Measurements from ENCODE around the gene HS6ST1.
A peak's percentile ranks its signal among the peaks of the same experiment; 100 is the strongest.

HS6ST1 gene

DNA sequence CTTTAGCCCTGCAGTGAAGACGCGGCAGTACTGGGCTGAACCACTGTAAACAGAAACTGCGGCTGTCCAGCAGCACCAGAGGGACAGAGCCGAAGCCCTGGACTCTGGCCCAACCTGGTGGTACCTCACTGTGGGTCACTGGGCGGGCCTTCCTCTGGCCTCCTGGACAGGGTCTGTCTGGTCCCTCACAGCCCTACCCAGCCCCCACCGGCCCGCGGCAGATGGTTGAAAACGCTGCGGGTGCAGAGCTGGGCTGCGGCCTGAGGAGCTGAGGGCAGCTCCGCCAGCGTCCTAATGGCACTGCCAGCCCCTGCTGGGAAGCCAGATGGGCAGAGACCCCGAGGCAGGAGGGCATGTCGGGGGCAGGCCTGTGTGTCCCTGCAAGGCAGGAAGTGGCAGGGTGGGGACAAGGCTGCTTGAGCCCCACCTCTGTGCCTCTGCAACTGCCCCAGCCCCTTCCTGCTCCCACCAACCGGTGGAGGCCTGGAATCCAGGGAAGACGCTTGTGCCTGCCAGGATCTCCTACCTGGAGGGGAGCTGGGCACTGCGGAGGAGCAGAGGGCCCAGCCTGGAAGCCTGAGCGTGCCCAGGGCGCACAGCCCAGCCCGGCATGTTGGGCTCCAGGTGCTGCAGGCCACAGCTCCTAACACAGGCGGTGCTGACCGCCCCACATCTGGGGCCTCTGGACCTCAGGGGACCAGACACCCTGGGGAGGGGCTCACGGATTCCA is 36.3 kb downstream of the HS6ST1 start:
- DNase-seq (ENCODE audit: low read depth): no peak

DNA sequence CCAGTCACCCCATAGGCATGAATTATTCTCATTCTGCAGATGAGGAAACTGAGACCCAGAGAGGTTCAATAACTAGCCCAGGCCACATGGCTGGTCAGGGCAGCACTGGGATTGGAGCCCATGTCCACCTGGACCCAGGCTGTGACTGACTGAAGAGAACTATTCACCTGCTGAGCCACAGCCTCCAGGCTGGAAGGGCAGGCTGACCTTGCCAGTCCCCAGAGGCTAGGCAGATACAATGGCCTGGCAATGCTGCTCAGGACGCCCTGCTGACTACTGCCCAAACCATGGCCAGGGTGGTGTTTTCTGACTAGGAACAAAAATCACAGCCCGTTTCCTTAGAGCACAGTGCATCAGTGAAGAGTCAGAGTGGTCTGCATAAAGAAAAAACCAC is 36.8 kb downstream of the HS6ST1 start:
- no peak for DNase-seq (ENCODE audit: low read depth)

GRCh38 chr2:128280901-128281321 is 37.8 kb downstream of the HS6ST1 start:
- no peak for DNase-seq (ENCODE audit: low read depth)

- DNase-seq (ENCODE audit: low read depth): no peak
Observed at GRCh38 chr2:128280158-128280871, 38.4 kb downstream of the HS6ST1 start.

GRCh38 chr2:128279786-128280157 is 38.9 kb downstream of the HS6ST1 start:
- DNase-seq (ENCODE audit: low read depth): no peak

DNA sequence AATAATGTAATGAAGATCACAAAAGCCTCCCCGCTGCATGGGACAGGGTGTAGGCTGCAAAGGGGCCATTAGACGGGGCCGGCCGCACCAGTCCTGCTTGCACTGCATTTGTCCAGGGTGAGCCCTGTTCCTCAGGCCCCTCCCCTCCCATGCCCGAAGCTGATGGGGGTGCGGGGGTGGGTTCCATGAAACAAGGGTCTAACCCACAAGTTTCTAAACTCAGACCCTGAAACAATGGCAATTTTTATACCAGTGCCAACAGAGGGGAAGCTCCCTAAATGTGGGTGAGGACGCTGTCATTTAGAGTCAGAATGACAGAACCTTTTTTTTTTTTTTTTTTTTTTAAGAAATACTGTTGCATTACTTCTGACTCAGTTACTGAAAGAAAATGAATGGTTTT is 39.7 kb downstream of the HS6ST1 start:
- no peak for DNase-seq (ENCODE audit: low read depth)

DNA sequence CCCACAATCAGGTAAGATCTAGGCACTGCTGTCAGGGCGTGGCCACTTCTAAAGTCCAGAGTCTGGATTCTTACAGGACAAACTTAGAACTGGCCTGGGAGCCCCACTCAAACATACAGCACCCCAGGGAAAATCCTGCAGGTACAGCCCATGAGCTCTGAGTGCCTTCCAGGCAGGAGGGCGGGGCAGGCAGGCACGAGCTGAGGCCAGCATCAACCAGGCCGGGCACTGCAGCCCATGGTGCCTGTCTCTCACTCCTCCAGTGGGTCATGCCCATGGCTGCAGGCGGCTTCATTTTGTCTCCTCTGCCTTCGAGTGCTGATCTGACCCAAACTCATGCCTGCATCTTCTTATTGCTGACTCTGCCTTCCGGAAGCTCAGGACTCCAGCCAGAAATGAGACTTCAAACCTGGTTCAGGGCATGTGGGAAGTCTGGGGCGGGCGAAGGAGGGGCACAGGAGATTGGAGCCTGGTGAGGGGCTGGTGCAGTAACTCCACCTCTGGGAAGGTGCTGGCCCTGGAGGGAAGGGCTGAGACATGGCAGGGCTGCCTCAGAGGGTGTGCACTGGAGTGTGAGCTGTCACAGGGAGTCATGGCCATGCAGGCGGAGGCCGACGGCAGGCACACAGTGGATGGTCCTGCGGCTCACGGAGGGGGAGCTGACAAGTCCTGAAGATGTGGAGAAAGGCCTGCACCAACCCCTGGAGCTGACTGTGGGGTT is 40.5 kb downstream of the HS6ST1 start:
- DNase-seq (ENCODE audit: low read depth): no peak

DNA sequence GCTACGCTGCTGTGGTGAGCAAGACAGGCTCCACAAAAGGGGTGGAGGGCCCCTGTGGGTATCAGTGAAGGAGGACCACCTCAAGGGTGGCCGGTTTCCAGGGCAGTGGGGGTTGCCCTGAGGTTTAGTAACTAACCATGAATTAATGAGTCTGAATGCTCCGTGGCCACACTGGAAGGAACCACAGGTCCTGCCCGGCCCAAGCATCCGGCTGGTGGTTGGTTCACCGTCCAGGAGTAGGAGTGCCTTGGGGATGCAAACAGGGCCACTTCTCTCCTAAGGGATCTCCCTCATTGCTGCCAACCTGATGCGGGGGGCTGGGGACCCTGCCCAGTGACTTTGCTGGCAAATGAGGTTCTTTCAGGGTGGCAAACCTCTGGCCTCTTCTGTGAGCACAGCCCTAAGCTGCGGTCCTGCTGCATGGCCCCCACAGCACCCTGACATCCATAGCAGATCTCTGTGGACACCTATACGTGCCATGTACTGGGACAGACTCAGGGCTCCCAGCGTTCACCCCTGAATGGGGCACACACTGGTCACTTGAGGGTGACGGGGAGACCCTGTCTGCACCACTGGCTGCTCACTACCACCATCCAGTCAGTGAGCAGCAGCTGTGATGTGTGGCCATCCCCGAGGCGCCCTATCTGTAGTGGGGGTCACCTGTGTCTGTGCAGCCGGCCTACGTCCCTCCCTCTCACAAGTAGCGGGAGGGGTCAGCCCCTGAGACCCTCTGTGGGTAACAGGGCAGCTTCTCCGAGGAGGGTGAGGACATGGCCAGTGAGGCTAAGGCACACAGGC is 41.6 kb downstream of the HS6ST1 start:
- DNase-seq (ENCODE audit: low read depth): peak; percentile 75

GRCh38 chr2:128275498-128276045 is 43.1 kb downstream of the HS6ST1 start:
- no peak for DNase-seq (ENCODE audit: low read depth)

- DNase-seq (ENCODE audit: low read depth): no peak
Observed at GRCh38 chr2:128274218-128274617, 44.5 kb downstream of the HS6ST1 start.

GRCh38 chr2:128273469-128274081 is 45.1 kb downstream of the HS6ST1 start:
- no peak for DNase-seq (ENCODE audit: low read depth)

DNA sequence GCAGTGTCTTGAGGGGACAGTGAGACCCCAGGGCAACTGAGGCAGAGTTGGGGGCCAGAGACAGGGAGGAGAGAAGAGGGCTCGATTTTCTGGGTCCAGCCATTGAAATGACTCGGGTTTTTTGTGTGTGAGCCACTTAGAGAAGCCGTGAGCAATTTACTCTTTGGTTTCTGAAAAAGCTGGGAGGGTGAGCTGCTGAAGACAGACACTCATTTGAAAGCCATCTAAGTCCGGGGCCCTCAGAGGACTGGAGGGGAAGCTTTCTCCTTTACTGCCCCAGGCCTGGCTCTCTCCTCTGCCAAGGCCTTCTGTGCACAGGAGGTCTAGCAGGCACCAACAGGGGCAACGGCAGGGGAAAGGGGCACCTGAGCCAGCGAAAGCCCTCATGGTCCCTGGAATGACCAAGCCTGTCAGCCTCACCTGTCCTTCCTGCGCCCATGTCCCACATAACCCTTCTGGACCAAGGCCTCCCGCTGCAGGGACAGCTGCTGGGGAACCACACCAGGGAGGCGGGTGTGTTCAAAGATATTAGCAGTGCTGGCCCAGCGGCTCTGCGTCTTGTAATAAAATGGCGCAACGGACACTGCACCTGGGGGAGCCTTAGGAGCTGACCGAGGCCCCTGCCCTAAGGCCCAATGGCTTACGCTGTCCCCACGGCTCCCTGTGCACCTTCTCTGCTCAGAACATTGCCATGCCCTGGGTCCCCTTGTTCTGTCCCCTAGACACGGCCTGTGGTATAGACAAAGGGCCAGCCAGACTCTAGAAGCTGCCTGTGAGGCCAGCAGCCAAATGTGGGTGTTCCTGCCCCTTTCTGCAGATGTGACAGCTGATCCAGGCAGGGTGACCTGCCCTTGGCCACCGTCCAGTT is 45.8 kb downstream of the HS6ST1 start:
- DNase-seq (ENCODE audit: low read depth): no peak

DNA sequence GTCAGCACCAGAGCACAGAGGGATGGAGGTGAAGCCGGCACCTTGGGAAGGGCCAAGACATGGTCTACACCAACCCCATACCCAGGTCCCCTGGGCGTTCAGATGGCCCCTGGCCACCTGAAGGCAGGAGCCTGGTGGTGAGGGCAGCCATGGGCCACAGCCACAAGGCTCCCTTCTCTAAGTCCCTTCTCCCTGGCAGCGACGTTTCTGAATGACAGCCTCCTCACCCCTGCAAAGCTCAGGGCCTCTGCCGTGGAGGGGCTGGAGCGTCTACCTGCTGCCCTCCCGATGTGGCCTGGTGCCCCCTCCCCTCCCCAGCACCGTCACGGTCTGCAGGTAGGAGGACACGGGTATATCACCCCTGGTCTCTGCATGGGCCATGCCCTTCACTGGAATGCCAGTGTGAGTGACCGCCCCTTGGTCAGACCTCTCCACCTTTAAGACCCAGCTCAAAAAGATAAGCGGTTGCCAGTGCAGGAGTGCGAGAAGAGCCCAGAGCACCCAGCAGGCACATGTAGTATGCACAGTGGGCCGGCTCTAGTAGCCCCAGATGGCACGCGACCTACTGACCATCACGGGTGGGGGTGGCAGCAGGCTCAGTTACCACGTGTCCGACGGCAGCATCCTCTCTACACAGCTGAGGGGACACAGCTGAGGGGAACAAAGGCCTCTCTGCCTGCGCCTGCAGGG is 46.6 kb downstream of the HS6ST1 start:
- DNase-seq (ENCODE audit: low read depth): no peak

DNA sequence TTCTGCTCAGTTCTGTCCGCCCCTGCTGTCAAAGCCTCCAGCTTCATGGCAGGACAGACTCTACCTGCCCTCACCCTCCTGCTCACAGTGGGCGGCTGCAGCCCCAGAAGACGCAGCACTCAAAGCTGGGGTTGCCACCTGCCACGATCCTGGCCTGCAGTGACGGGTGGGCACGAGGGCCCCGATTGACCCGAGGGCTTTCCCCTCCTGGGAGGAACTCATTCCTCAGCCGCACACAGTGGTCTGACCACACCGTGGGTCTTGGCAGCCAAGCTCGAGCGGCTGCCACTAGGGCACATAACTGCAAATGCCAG is 47.1 kb downstream of the HS6ST1 start:
- DNase-seq (ENCODE audit: low read depth): no peak

- DNase-seq (ENCODE audit: low read depth): no peak
Observed at GRCh38 chr2:128270672-128271596, 47.7 kb downstream of the HS6ST1 start.

GRCh38 chr2:128269990-128270671 is 48.5 kb downstream of the HS6ST1 start:
- no peak for DNase-seq (ENCODE audit: low read depth)

DNA sequence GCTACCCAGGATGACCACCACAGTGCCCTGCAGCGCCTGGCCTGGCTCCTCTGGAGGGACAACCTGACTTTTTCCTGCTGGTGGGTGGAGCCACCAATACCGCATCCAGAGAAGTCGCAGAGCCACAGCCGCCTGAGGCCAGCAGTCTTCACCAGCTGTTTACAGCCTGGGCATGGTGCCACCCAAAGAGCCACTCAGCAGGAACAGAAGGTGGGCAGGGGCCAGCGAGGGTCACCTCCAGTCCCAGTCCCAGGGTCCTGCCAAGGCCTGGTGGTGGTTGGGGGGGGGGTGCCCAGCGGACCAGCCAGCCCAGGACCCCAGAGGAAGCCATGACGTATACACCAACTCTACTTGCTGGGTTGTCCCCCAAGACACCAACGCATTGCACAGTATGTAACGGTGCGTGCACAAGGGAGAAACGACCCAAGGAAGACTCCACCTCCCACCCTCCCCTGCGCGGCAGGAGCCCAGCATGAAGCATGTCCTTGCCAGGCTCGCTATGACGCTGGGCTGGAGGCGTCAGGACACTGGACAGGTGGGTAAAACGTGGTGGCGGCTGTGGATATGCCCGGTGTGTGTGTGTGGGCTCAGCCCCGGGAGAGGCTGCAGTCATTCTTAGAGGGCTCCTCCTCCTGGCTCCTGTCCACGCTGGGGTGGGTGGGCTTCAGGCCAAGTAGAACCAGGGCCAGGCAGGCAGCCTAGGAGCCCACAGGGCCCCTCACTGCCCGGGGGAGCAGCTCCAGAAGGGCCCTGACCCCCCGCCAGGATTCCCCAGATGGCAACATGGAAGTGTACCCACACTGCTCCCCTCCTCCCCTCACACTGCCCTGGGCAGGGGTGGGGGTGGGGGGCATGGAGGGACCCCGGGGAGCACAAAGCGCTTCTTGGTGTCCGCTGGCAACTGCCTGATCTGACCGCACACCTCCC is 49.3 kb downstream of the HS6ST1 start:
- no peak for DNase-seq (ENCODE audit: low read depth)
